H54 (cell line): ENCODE data around the gene TRAF7.
"Not testable (repeated sequence)": the region's sequence is repeated elsewhere in the genome, so short reads cannot be mapped to it uniquely, and the experiment has no call there.

ENCODE experiments used
- DNase-seq: peaks from one replicate; pipeline ENCODE4 v3.0.0; 2011; ENCODE audit warnings: low spot score, mixed read lengths; ENCODE audit not compliant: insufficient read length
- FAIRE-seq: peaks from 3 replicates; lab custom pipeline; 2011; peaks lifted over from hg19 to GRCh38; lab: Jason Lieb, UNC
- POLR2A ChIP-seq: IDR thresholded peaks from 2 replicates; pipeline ENCODE4 v1.6.1; 2011; ENCODE audit warnings: low read depth, mild to moderate bottlenecking, low read length

TRAF7 gene

GRCh38 chr16:2199621-2200139 is 44.1 kb downstream of the TRAF7 start:
- DNase-seq (no peak), FAIRE-seq (no peak)
- no peak for TF ChIP-seq POLR2A

DNA sequence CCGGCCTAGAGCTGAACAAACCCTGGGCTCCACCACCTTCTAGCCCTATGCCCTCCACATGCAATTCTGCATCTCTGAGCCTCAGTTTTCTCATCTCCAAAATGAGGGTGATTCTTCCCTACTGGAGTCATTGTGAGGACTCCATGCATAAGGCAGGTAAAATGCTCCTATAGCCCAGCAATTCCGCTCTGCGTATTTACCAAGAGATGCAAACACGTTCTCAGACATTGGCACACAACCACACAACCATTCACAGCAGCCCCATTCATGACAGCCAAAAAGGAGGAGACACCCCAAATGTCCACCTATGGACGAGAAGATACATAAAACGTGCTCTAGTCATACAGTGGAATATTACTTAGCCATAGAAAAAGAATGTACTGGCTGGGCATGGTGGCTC is 44.7 kb downstream of the TRAF7 start:
- FAIRE-seq (no peak), DNase-seq (no peak)
- TF ChIP-seq POLR2A, result no peak

GRCh38 chr16:2203119-2203688 is 47.6 kb downstream of the TRAF7 start:
- not testable (repeated sequence) for FAIRE-seq, DNase-seq

GRCh38 chr16:2204416-2205103 is 49.0 kb downstream of the TRAF7 start:
- TF ChIP-seq POLR2A, result no peak
- no peak for FAIRE-seq
- DNase-seq, result no peak

DNA sequence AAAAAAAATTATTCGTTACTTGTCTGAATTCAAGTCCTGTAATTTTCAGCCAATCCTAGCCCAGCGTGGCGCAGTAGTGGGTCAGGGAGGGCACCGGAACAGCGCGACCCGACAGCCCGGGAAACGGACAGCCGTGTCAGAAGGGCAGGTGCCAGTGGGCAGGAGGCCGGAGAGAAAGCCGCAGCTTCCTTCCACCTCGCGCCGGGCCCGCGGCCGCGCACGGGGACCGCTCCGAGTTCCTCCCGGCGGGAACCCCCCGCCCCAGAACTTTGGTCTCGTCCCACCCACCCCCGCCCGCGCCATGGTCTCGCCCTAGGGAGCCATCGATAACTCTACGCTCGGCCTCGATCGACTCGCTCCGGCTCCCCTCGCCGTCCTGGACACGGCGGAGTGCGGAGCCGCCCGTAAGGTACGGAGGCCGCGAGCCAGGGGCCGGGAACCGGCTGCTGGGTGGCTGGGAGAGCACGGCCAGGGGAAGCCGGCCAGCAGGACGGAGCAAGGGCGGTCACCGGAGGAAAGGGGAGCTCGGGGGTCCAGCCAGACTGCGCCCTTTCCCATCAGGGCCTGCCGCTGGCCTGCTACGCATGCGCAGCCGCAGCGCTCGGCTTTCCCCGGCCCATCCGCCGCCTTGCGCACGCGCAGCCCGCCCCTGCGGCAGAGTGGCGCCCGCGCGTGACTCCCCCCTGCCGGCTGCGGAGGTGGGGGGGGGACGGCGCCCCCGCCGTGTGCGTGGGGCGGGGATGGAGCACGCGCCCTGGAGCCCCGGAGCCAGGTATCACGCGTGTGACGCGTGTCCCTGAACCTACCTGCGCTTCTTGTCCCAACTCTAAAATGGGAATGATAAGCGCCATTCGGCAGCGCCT is 49.8 kb downstream of the TRAF7 start, which contains the start of gene MLST8:
MLST8 (plus strand) TSS at position 351 of the 863 bp plus-strand sequence. CDS start 632 bp downstream, outside the sequence.
- DNase-seq, result peak; percentile 99
- TF ChIP-seq POLR2A, result peak; percentile 52
- no peak for FAIRE-seq

GRCh38 chr16:2205967-2206313 is 50.4 kb downstream of the TRAF7 start:
- no peak for DNase-seq
- FAIRE-seq, result no peak
- no peak for TF ChIP-seq POLR2A

- no peak for FAIRE-seq
- DNase-seq, result no peak
- no peak for TF ChIP-seq POLR2A
Observed at GRCh38 chr16:2206420-2206779, 50.8 kb downstream of the TRAF7 start.

GRCh38 chr16:2206780-2207433 is 51.3 kb downstream of the TRAF7 start:
- FAIRE-seq (no peak), DNase-seq (no peak)
- no peak for TF ChIP-seq POLR2A

DNA sequence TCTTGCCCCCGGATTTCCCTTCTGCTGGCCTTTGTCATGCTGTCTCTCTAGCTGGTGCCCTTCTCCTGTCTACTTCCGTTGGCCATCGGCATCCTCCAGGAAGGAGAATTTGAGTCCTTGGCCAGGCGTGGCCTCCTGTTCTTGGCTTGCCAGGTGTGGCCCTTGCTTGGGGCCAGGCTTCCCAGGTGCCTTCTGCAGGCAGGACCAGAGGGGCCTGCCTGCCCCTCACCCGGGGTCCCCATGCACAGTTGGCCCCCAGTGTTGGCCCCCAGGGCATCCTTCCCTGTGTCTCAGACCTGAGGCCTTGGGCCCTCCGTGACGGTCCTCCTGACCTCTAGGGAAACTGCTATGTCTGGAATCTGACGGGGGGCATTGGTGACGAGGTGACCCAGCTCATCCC is 52.3 kb downstream of the TRAF7 start:
- FAIRE-seq (no peak), DNase-seq (no peak)
- no peak for TF ChIP-seq POLR2A

- no peak for TF ChIP-seq POLR2A
- DNase-seq, result no peak
- FAIRE-seq, result no peak
Observed at GRCh38 chr16:2208308-2208707, 52.7 kb downstream of the TRAF7 start.

- FAIRE-seq (no peak), DNase-seq (no peak)
- TF ChIP-seq POLR2A, result no peak
Observed at GRCh38 chr16:2208772-2209171, 53.2 kb downstream of the TRAF7 start.

DNA sequence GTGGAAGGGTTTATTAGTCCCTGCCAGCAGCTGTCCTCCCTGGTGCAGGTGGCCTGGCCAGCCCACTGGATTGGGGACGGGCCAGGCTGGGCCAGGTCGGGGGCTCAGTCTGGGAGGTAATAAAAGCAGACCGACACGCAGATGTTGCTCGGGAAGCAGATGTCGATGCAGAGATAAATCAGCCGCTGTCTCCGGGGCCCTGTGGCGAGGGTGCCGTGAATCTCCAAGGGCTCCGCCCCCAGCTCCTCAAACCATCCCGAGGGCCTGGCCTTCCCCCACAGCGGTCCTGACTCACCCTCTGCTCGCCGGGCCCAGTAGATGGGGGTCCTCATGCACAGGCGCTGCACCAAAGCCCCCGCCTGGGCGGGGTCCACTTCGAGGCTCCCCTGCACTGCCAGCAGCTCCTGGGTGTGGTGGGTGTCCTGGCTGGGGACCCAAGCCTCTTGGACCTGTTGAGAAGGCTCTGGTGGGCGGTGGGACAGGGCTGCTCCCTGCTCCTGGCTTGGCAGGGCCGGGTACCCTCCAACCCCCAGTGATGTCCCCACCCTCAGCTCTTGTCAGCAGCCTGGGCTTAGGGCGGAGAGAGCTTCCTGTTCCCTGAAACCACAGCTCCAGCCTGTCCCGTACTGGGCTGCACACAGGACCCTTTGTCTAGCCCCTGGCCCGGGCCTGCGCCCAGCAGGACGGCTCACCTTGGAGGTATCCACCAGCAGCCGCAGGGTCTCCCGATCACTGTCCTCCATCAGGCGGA is 53.9 kb downstream of the TRAF7 start:
- no peak for TF ChIP-seq POLR2A
- FAIRE-seq (no peak), DNase-seq (no peak)

- no peak for FAIRE-seq
- no peak for DNase-seq
- no peak for TF ChIP-seq POLR2A
Observed at GRCh38 chr16:2210009-2210332, 54.4 kb downstream of the TRAF7 start.
